ENCODE measurements around the gene FTSJ3.

- TF ChIP-seq CTCF (IDR thresholded peaks at IDR 0.05) (no peak), ZFX (IDR thresholded peaks at IDR 0.05; ENCODE audit: borderline replicate concordance) (no peak)
Observed at GRCh38 chr17:63828936-63829335, 1.5 kb upstream of the FTSJ3 start.

All from 22Rv1 (cell line).